SK-N-SH (cell line): ENCODE results near the gene OLFM1. TPM values are rescaled to one million over a fixed set of nuclear protein-coding genes. Genes with fewer than 3 reads are reported as not detected.

Experiments used
- CTCF ChIA-PET: fragments of 300-600, 350-600 bp; formaldehyde crosslinking; extraction: SDS; loops from one replicate; lab custom pipeline; 2021; lab: Yijun Ruan, JAX
- POLR2A ChIA-PET: fragments of 350-600 bp; sonication (Branson Sonifier 250); formaldehyde crosslinking; extraction: SDS; loops from one replicate; lab custom pipeline; 2020; ENCODE audit warnings: antibody characterized with exemption, inconsistent platforms; lab: Yijun Ruan, JAX
- DNase-seq: peaks from one replicate; pipeline ENCODE4 v3.0.0; 2012
- H2AFZ ChIP-seq: fragments of 200-600 bp; sonication (generic); 2 replicates; pipeline ENCODE4 v1.8.1; 2016; ENCODE audit warnings: antibody characterized with exemption, mild to moderate bottlenecking, low read depth
- H3F3A ChIP-seq: fragments of 200-600 bp; sonication (generic); replicated peaks from 2 replicates; pipeline ENCODE3; 2016; ENCODE audit warnings: antibody characterized with exemption, mild to moderate bottlenecking; ENCODE audit not compliant: insufficient read depth
- H3K27ac ChIP-seq, 2 experiments: fragments of 200-500 bp in 1 of 2; fragments of 200-600 bp in 1 of 2; sonication (Bioruptor generic) in 1 of 2; sonication (generic), shearing (Covaris generic) in 1 of 2; 2 replicates each; pipeline versions ENCODE4 v1.5.1 to v1.6.1; 2014 to 2016; ENCODE audit warnings: low read depth in 2 of 2, inconsistent platforms in 1 of 2, low read length in 1 of 2, mild to moderate bottlenecking in 1 of 2, mixed read lengths in 1 of 2
- H3K27me3 ChIP-seq: fragments of 200-600 bp; sonication (generic), shearing (Covaris generic); 2 replicates; pipeline ENCODE4 v1.6.1; 2016; ENCODE audit warnings: mixed run types; ENCODE audit not compliant: insufficient read depth
- H3K36me3 ChIP-seq, 2 experiments: fragments of 200-500 bp in 1 of 2; fragments of 200-600 bp in 1 of 2; sonication (Bioruptor generic) in 1 of 2; sonication (generic) in 1 of 2; replicated peaks in 1 of 2; 2 replicates each; pipeline versions ENCODE3 to v1.5.1; 2014 to 2016; ENCODE audit warnings: low read length in 1 of 2, mild to moderate bottlenecking in 1 of 2; ENCODE audit not compliant: insufficient read depth in 2 of 2, control insufficient read depth in 1 of 2
- H3K4me1 ChIP-seq, 2 experiments: fragments of 200-500 bp in 1 of 2; fragments of 200-600 bp in 1 of 2; sonication (Bioruptor generic) in 1 of 2; sonication (generic), shearing (Covaris generic) in 1 of 2; 2 replicates each; pipeline versions ENCODE4 v1.5.1 to v1.6.1; 2014 to 2016; ENCODE audit warnings: low read depth in 1 of 2, low read length in 1 of 2, mixed run types in 1 of 2; ENCODE audit not compliant: insufficient read depth in 2 of 2, control insufficient read depth in 1 of 2
- H3K4me2 ChIP-seq: fragments of 200-600 bp; sonication (generic), shearing (Covaris generic); 2 replicates; pipeline ENCODE4 v1.6.1; 2017; ENCODE audit warnings: mixed run types
- H3K4me3 ChIP-seq, 2 experiments: fragments of 200-500 bp in 1 of 2; fragments of 200-600 bp in 1 of 2; sonication (Bioruptor generic) in 1 of 2; sonication (generic), shearing (Covaris generic) in 1 of 2; 2 replicates each; pipeline versions ENCODE4 v1.5.1 to v1.8.1; 2014 to 2016; ENCODE audit warnings: low read depth in 2 of 2, inconsistent platforms in 1 of 2, low read length in 1 of 2, mild to moderate bottlenecking in 1 of 2, mixed read lengths in 1 of 2, moderate library complexity in 1 of 2
- H3K79me2 ChIP-seq: fragments of 200-600 bp; sonication (generic); 2 replicates; pipeline ENCODE4 v1.8.1; 2017; ENCODE audit warnings: mild to moderate bottlenecking; ENCODE audit not compliant: insufficient read depth
- H3K9ac ChIP-seq: fragments of 200-600 bp; sonication (generic); 2 replicates; pipeline ENCODE4 v1.6.1; 2017; ENCODE audit warnings: mixed run types
- H3K9me2 ChIP-seq: fragments of 200-600 bp; sonication (generic); 2 replicates; pipeline ENCODE4 v1.6.1; 2017; ENCODE audit warnings: mixed run types
- H3K9me3 ChIP-seq: fragments of 200-600 bp; sonication (generic); 2 replicates; pipeline ENCODE4 v1.6.1; 2017; ENCODE audit warnings: mixed run types, mild to moderate bottlenecking, moderate library complexity
- H4K20me1 ChIP-seq: fragments of 200-600 bp; sonication (generic); 2 replicates; pipeline ENCODE4 v1.6.1; 2017; ENCODE audit warnings: mild to moderate bottlenecking, mixed run types; ENCODE audit not compliant: insufficient read depth
- GABPA ChIP-seq: IDR thresholded peaks from 2 replicates; pipeline ENCODE4 v1.4.0; 2012; ENCODE audit warnings: low read depth, mild to moderate bottlenecking
- IRF3 ChIP-seq: fragments of 150-350 bp; IDR thresholded peaks from 2 replicates; pipeline ENCODE4 v1.6.1; 2016; ENCODE audit warnings: mild to moderate bottlenecking, low read depth, low read length
- NFIC ChIP-seq: IDR thresholded peaks from 2 replicates; pipeline ENCODE4 v1.4.0; 2012; ENCODE audit warnings: borderline replicate concordance
- NRF1 ChIP-seq: IDR thresholded peaks from 2 replicates; pipeline ENCODE4 v1.6.1; 2012; ENCODE audit warnings: low read depth, mild to moderate bottlenecking, low read length
- PBX3 ChIP-seq: IDR thresholded peaks from 2 replicates; pipeline ENCODE4; 2012
- REST ChIP-seq: IDR thresholded peaks from 2 replicates; pipeline ENCODE4 v1.6.1; 2012; ENCODE audit warnings: mild to moderate bottlenecking, low read depth, low read length, moderate library complexity
- RFX5 ChIP-seq: IDR thresholded peaks from 2 replicates; pipeline ENCODE4 v1.6.1; 2012; ENCODE audit warnings: mild to moderate bottlenecking, improper control_type of control experiment, low read length
- SIN3A ChIP-seq: IDR thresholded peaks from 2 replicates; pipeline ENCODE4 v1.6.1; 2012; ENCODE audit warnings: low read depth, mild to moderate bottlenecking, low read length, moderate library complexity, borderline replicate concordance
- TCF12 ChIP-seq: IDR thresholded peaks from 2 replicates; pipeline ENCODE4 v1.4.0; 2012
- USF2 ChIP-seq: fragments of 150-350 bp; IDR thresholded peaks from 2 replicates; pipeline ENCODE4 v1.6.1; 2017; ENCODE audit warnings: antibody characterized with exemption, low read length, low read depth, borderline replicate concordance
- WGBS: methylation state at CpG from one replicate; pipeline ENCODE4 v1.1.6; 2017; ENCODE audit warnings: low lambda C conversion rate; 5-methylcytosine and 5-hydroxymethylcytosine counted together
- polyA plus RNA-seq, 3 experiments: library from polyadenylated mRNA; depleted of rRNA; stranded (reverse); fragments of >200 nt; gene quantifications; 2 replicates each; pipeline ENCODE4 v1.2.3, GENCODE V29; 2012

Gene OLFM1
- polyA plus RNA-seq, 1 of the 3 experiments (the other 2 are of a cell fraction): 15.9 TPM

GRCh38 chr9:135167849-135168655, 80.6 kb downstream of the OLFM1 start (continued):
- TF ChIP-seq REST: no peak
- no peak for TF ChIP-seq RFX5
- TF ChIP-seq TCF12: no peak
- TF ChIP-seq PBX3: no peak
- no peak for TF ChIP-seq IRF3

- Histone ChIP-seq H3F3A (no peaks in the 10 kb centered on the region), H3K4me1 (peaks cover 0 to 18% of the 10 kb centered on the region in 2 experiments; a peak in 1 of 4 replicates), H3K9me2 (no peaks in the 10 kb centered on the region), H4K20me1 (no peaks in the 10 kb centered on the region), H3K9ac (no peak overlapping the region), H2AFZ (no peak overlapping the region), H3K79me2 (no peaks in the 10 kb centered on the region), H3K9me3 (no peaks in the 10 kb centered on the region), H3K27ac (no peak overlapping the region), H3K36me3 (no peaks in the 10 kb centered on the region), H3K4me2 (no peak overlapping the region)
- no peak for DNase-seq
- WGBS: 46% methylated on average over 8 of the region's 10 CpGs
- CTCF ChIA-PET: interaction anchor here (0.6 kb wide), 1 partner anchor 77 kb away, joined by 3 read pairs; no protein-coding TSS in a partner anchor
- TF ChIP-seq NRF1: no peak
- TF ChIP-seq SIN3A: no peak
- no peak for TF ChIP-seq NFIC
- TF ChIP-seq RFX5: no peak
- TF ChIP-seq GABPA: no peak
- TF ChIP-seq USF2: no peak
- TF ChIP-seq, all 33 proteins: peak for 0
- no peaks in the 10 kb centered on the region for H3K27me3 ChIP-seq
- no peak overlapping the region for H3K4me3 ChIP-seq
- POLR2A ChIA-PET: no interaction called here
These were observed 82.3 kb downstream of the OLFM1 start for GRCh38 chr9:135169709-135170226.
